GM18508 (cell line): ENCODE measurements around the gene C8A.

ENCODE experiments used
- ATAC-seq: cut with Tn5 transposase; IDR thresholded peaks from one replicate; pipeline ENCODE4 v1.9.1; 2021; ENCODE audit warnings: moderate number of reproducible peaks; ENCODE audit not compliant: insufficient read depth, unreplicated experiment

The C8A gene

DNA sequence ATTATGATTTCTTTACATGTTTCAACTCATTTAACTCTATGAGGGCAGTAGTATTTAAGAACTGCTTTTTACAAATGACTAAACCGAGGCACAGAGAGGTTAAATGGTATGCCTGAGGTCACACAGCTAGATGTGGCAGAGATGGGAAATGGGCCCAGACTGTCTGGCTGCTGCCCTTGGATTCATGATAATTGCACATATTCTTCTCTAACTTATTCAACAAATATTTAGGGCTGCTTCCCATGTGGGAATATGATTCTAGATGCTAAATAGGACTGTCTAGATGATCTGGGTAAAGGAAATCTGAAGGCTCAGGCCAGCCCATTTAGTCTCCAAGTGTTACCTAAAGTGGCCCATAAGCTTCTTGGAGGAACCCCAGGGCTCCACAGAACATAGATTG lies 26.2 kb downstream of the C8A start:
- ATAC-seq: no peak

DNA sequence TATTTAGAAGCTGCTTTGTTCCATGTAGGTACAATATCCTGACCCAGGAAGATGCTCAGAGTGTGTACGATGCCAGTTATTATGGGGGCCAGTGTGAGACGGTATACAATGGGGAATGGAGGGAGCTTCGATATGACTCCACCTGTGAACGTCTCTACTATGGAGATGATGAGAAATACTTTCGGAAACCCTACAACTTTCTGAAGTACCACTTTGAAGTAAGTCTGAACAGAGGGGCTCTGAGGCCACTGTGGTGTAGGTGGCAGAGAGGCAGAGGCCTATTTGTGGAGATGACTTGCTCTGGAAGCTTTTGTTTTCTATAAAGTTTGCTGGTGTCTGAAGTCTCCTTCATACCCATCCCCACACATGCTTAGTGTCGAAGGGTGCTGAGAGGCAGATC lies 26.8 kb downstream of the C8A start:
- ATAC-seq: no peak

DNA sequence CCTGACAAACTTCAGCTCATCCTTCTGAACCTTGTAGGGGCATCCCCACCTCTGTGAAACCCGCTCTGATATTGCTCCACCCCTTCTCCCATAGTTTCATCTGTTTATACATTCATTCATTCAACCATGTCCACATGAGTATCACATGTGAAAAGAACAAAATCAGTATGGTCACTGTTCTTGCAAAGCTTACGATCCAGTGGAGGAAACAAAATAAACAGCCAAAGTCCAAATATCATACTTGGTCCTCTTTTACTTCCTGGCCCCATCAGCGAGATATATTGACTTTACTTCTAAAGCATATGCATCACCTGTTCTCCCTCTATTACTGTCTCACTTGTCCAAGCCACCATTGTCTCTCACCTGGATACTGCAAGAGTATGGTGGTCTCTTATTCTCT lies 35.6 kb downstream of the C8A start:
- no peak for ATAC-seq

DNA sequence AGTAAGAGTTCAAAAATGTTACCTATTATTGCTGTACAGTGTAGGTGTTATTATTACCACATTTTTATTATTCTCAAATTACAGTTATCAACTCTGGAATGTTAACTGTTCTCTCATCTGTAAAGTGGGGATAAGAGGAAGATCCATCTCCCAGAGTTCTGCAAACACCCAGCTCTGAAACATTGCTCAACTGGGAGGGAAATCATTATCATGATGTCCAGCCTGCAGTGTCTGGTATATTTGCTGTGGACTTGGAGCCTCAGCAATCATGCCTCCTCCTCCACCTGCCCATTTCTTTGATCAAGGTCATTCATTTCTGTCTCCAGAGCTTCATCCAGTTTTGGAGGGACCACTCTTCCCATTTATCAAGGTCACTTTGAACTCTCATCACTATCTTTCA lies 39.4 kb downstream of the C8A start:
- ATAC-seq: no peak

DNA sequence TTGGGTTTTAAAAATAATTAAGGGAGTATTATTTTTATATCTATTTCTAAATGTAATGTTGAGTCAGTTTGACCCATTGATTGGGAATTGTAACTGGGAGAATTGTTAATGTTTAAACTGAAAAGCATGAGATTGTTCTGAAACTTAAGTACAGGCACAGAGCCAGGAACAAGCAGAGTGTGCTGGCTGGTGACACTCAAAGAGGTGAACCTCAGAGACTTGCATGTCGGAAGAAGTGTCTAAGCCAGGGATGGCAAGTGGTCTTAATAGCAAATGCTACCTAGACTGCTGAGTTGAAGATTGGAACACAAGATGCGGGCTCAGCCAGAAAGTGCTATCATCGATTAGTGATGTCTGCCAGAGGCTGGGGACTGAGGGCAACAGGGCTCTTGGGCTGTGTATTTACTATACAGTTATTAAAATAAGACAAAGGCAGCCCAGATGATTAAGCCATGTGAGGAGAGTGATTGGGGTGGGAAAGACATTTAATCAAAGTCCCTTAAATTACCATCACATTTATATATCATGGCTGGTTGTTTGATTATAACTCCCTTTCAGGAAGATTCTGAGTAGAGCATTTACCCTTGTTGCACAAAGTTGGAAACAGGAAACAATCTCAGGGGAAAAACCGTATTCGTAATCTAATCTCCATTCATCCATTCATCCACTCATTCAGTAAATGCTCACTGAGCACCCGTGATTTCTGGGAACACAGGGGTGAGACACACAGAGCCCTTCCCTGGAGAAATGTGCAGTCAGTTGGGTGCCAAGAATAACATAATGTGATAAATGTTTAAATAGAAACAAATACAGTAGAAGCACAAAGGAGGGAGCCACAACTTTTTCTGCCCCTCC lies 42.8 kb downstream of the C8A start:
- ATAC-seq: no peak

DNA sequence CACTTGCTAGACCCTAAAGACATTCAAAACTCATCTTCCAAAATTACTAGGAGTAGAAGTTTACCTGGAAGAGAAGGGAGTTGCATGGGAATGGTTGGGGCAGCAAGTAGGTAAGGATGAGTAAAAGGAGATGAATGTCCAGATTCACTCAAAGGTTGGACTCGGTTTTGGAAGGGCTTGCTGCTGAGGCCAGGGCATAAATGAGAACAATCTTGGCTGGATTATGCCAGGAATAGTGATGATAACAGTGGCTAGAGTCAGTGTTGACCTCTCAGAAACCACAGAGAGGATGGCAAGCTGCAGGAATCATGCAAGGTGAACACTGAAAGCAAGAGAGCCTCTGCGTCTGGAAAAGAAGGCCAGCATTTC lies 43.4 kb downstream of the C8A start:
- no peak for ATAC-seq

DNA sequence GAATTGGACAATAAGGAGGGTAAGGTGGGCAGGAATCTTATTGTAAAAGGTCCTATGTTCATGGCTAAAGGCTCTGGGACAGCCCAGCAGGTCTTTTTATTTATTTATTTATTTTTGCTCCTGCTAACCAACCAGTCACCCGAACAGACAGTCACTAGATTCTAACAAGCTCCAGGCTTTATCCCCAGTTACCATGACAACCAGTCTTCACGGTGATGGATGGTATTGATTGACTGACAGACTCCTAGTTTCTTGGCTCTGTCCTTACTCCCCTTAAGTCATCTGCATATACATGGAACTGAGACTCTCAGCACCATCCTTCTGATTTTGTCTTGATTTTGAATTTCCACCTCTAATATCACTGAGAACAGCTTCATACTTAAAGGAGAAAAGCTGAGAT lies 44.3 kb downstream of the C8A start:
- no peak for ATAC-seq

DNA sequence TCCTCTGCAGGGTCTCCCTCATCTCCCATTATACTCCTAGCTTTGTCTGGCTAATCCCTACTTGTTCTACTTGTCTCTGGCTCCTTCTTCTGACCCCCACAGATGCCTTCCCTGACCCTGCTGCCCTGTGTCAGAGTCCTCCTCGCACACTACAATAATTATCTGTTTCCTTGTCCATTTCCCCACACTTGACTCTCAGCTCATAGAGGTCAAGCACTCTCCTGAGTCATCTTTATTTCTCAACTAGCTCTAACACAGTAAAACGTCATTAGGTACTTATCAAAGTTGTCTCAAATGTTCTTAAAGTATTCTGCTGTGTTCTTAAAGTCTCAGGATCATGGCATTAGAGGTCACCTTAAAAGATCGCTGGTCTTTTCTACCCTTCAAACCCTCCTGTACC lies 47.1 kb downstream of the C8A start:
- ATAC-seq: no peak

DNA sequence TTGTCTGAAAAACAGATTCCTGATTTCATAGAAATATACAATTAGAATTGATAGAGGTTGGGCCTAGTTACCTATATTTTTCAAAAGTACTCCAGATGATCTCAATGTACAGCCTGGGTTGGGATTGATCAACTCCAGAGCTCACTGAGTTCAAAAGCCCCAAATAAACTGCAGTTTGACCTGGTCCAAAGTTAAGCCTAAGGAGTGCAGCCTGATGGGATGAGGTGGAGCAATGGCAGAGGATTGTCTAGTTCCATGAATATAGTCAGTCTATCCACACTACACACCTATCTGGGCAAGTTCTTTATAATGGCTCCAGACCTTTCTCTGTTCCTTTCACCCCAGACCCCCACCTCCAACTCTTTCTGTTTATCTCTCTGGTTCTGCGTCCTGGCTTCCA lies 49.2 kb downstream of the C8A start:
- ATAC-seq: no peak

DNA sequence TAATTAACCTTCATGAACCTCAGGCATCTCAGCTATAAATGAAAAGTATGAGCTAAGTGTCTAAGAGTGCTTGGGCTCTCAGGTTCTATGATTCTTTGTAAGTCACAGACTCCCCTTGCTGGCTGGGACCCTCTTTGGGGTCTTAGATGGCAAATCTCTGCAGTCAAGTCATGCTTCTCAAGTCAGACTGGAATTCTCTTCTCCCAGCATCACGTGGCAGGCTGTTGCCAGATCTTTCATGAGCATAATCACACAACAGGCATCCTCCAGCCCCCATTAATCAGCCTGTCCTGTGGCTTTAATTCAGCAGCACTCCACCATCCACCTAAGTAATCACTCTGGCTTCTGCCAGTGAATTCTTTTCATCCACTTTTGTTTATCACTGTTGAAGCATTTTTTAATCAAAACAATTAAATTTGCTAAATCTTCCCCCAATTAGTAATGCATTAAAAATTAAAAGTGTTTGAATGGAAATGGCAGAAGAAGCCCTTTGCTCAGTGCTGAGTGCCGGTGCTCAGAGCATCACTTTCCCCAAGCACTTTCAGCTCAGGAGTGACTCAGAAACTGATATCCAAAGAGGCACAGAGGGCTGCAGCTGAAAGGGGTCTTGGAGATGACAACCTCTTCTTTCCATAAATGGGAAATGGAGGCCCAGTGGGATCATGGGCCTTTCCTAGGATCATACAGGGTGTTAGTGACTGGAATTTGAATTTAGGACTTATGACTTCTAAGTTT lies 50.2 kb downstream of the C8A start:
- no peak for ATAC-seq

DNA sequence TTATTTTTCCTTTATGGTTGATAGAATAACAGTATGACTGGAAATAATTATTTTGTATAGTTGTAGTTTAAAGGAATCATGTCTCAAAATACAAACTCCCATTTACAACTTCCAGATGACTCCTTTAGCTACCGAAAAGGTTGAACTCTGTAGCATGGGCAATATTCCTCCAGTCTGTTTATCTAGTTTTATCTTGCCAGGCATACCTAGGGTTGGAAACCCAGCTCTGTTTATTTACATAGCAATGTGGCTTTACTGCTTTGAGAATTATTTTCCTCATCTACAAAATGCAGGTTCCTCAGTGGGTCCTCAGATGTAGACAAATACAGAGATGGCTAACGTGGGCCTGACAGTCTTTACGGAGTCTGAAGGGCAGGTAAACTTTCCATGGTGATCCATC lies 51.1 kb downstream of the C8A start:
- no peak for ATAC-seq

DNA sequence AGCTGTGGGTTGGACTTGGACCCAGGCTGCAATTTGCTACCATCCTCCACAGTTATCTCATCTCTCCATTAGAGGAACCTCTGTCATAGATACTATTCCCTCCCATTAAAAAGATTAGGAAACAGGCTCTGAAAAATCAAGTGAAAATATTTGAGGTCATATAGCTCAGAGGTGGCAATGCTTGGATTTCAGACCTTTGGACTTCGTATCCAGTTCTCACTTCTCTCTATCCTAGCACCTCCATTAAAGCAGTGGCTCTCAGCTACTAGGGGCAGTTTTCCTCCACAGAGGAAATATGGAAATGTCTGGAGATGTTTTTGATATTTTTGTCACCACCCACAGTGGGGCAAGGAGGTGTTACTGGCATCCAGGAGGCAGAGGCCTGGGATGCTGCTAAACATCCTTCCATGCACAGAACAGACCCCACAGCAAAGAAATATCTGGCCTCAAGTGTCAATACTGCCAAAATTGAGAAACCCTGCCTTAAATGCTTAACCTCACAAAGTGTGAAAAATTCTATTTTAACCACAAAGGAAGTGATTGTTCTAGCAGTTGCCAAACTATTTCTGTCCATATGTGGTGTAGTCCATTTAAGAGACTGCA lies 54.1 kb downstream of the C8A start:
- ATAC-seq: no peak

DNA sequence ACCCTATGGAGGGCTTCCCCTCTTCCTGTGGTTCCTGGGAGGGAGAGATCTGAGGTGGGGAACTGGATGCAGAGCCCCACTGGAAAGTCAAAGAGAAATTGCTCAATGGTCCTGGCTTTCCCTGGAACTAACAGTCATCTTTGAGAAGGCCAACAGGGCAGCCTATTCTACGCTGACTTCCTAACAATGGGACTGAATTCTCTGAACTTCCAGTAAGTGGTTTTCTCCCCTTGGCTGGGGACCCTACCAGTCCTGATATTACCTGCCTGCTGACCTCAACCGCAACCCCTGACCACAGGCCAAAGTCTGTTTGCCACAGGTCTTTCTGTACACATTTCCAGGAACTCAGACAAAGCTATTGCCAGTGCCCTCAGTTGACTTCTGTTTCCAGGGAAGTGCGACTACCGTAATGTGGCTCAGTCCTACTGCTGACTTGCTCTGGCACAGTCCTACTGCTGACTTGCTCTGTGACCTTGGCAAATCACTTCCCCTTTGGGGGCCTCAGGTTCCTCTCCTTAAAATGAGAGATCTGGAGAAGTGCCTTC lies 55.9 kb downstream of the C8A start:
- no peak for ATAC-seq

DNA sequence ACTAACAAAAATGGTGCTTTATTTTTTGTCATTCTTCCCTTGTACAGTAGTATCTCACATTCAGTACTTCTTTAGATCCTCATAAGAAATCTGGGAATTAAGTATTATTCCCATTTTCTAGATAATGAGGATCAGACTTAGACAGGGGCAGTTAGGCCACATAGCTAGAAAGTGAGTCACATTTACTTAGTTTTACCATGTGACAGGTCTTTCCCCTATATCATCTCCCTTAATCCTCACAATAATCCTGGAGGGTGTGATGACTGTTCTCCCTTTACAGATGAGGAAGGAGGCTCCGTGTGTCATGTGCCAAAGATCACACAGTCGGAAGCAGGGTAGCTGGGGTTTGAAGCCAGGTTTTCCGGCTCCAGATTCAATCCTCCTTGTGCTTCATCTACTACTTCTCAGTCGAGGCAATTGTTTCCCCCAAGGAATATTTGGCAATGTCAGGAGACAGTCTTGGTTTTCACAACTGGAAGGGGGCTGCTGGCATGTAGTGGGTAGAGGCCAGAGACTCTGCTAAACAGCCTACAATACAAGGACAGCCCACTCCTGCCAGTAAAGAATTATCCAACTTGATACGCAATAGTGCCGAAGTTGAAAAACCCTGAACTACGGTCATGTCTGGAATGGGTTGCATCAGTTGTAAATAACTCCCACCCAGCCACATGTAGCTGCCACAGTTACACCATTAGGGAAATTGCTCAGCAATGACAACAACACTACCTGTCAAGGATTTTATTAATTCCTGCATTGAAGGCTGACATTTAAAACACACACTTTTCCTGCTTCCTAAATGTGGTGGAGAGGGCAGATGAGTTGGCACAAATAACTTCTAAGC lies 56.7 kb downstream of the C8A start:
- no peak for ATAC-seq

DNA sequence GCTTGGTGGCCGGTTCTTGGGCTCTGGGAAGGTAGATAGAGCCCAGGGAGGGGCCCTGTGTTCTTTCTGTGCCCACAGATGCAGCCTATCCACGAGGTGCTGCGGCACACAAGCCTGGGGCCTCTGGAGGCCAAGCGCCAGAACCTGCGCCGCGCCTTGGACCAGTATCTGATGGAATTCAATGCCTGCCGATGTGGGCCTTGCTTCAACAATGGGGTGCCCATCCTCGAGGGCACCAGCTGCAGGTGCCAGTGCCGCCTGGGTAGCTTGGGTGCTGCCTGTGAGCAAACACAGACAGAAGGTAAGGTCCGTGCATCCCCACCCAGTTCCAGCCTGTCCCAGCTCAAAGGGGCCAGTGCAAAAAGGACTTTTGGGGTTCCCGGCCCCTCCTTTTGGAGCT lies 57.7 kb downstream of the C8A start:
- ATAC-seq: no peak

DNA sequence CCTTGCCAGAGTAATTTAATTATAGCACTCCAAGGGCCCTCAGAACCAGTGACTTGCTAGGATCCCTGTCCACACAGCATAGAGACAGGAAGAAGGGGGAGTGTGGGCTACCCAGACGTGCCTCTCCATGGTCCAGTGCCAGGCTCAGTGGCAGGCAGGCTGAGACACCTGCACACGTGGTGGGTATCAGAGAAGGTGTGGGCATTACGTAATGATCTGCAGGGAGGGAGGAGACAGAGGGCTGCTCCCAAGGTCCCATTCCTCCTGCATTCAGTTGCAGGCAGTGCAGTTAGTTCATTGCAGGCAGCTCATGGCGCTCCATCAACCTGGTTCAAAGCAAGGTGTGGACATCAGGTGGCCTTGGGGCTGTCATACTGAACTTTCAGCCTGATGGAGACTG lies 61.4 kb downstream of the C8A start:
- no peak for ATAC-seq

DNA sequence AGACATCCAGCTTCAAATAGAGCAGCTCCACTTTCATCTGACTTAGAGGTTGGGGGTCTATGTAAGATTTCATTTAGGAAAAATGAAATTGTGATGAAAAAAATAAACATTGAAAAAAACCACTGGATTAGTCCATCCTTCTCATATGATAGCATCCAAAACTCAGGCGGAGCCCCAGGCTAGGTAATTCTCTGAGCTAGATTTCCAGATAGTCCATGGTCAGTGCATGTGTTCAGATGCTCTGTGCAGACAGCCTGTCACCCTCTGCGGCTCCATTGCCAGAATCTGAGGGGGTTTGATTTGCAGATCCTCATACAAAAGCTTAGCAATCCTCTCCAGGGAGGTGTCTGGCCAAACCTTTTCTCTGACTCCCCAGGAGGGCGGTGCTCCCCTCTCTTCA lies 62.0 kb downstream of the C8A start:
- ATAC-seq: no peak

DNA sequence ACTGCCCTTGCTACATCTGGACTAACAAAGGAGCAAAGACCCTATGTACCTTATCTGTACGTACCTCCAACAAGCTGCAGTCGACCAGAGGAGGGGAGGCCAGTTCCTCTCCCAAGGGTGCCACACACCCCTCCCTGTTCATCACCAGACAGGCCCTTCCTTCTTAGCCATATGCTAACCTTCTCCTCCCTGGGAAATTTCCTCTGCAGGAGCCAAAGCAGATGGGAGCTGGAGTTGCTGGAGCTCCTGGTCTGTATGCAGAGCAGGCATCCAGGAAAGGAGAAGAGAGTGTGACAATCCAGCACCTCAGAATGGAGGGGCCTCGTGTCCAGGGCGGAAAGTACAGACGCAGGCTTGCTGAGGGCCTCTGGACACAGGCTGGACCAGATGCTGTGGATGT lies 62.8 kb downstream of the C8A start:
- no peak for ATAC-seq

DNA sequence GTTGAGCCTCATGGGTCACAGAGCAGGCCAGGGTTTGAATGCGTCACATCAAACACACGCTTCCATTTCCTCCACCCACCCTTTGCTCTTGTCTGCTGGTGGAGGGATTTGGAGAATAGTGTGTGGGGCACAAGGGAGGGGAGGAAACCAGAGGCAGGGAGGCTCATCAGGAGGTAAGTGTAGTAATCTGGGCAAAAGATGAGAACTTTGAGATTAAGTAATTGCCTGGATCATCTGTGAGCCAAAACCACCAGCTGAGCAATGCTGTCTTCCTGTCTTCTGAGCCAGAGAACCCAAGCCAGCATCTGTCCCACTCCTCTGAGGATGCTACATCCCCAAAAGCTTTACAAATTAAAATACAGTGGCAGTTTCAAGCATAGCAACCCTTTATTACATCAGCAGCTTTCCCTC lies 66.0 kb downstream of the C8A start:
- ATAC-seq: no peak

DNA sequence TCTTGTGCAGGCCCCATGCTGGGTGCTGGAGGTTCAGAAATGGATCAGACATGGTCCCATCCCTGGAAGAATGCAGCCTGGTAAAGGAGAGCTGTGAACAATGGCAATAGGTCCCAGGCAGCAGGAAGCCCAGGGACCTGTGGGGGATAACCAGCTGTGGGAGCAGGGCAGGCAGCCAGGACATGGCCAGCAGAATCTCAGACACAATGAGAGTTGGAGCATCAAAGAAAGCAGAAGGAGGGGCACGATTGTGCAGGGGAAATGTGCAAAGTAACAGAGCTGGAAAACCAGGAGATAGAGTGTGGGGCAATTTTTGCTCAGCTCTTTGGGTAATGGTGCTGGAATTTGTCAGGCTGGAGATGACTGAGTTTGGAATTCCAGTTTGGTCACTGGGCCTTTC lies 66.9 kb downstream of the C8A start:
- no peak for ATAC-seq
